Duodenal mucosa (tissue), 2 donors: ENCODE results near the gene NUDC.
A peak's percentile ranks its signal among the peaks of the same experiment; 100 is the strongest.
"Not testable (repeated sequence)": the region's sequence is repeated elsewhere in the genome, so short reads cannot be mapped to it uniquely, and the experiment has no call there.

Experiments used
- H3K27ac ChIP-seq: one replicate; pipeline ENCODE4 v1.7.0; 2013; ENCODE audit warnings: low read depth, low read length
- H3K27me3 ChIP-seq, 2 donors: one replicate each; pipeline ENCODE4 v1.7.0; 2013; ENCODE audit warnings: low read length in 2 of 2, control low read depth in 1 of 2; ENCODE audit not compliant: insufficient read depth in 2 of 2, control insufficient read depth in 1 of 2
- H3K36me3 ChIP-seq, 2 donors: one replicate each; pipeline ENCODE4 v1.7.0; 2013; ENCODE audit warnings: low read length in 2 of 2, control low read depth in 1 of 2; ENCODE audit not compliant: insufficient read depth in 2 of 2, control insufficient read depth in 1 of 2
- H3K4me1 ChIP-seq, 2 donors: one replicate each; pipeline ENCODE4 v1.7.0; 2013; ENCODE audit warnings: low read length in 2 of 2, control low read depth in 1 of 2; ENCODE audit not compliant: insufficient read depth in 2 of 2, control insufficient read depth in 1 of 2
- H3K4me3 ChIP-seq, 2 donors: one replicate each; pipeline ENCODE4 v1.7.0; 2013; ENCODE audit warnings: low read length in 2 of 2, low read depth in 1 of 2
- H3K9ac ChIP-seq, 2 donors: one replicate each; pipeline ENCODE4 v1.7.0; 2013; ENCODE audit warnings: low read length in 2 of 2, low read depth in 1 of 2
- H3K9me3 ChIP-seq, 2 donors: one replicate each; pipeline ENCODE4 v1.7.0; 2013; ENCODE audit warnings: low read length in 2 of 2, control low read depth in 1 of 2; ENCODE audit not compliant: control insufficient read depth in 1 of 2

NUDC gene

DNA sequence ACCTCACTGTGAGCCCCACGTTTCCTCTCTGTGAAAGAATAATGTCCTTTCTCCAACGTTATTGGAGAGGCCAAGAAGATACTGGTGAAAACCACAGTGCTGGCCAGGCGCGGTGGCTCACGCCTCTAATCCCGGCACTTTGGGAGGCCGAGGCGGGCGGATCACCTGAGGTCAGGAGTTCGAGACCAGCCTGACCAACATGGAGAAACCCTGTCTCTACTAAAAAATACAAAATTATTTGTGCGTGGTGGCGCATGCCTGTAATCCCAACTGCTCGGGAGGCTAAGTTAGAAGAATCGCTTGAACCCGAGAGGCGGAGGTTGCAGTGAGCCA, 27.1 kb downstream of the NUDC start:
- H3K4me1 ChIP-seq, result peaks cover 30 to 31% of the 10 kb centered on the region in 2 donors
- H3K27ac ChIP-seq, H3K27me3 ChIP-seq, H3K9me3 ChIP-seq, H3K4me3 ChIP-seq, H3K9ac ChIP-seq: not testable (repeated sequence)
- peaks cover 4 to 46% of the 10 kb centered on the region in 2 donors for H3K36me3 ChIP-seq

DNA sequence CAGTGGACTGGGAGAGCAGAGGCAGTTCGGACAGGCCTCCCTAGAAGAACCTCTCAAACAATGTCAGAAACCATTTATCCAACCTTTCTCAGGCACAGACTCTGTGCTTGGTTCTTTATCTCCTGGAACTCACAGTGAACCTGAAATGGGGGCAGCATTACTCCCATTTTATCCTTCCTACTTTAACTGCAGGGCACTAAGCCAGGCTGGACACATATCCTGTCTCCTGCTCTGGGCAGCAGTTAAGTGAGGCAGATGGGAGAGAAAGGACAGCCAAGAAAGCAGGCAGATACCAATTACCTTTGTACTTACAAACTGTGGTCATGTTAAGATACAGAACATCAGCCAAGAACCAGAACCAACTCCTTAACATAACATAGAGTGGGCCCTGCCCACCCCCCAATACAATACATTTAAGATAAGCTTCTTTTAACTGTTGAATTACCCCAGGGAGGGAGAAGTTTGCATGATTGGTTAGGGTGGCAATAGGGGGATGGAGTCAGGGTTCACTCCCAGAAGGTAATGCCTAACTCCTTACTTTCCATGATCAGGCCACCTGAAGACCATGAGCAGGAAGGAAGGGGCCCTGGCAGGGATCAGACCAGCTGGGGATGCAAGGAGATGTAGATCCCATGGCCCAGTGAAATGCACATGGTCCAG, 27.9 kb downstream of the NUDC start:
- Histone ChIP-seq H3K9ac (no peak overlapping the region), H3K9me3 (no peaks in the 10 kb centered on the region), H3K27ac (no peak overlapping the region), H3K36me3 (peaks cover 4 to 40% of the 10 kb centered on the region in 2 donors), H3K4me1 (peaks cover 30 to 31% of the 10 kb centered on the region in 2 donors), H3K4me3 (no peak overlapping the region), H3K27me3 (no peaks in the 10 kb centered on the region)

DNA sequence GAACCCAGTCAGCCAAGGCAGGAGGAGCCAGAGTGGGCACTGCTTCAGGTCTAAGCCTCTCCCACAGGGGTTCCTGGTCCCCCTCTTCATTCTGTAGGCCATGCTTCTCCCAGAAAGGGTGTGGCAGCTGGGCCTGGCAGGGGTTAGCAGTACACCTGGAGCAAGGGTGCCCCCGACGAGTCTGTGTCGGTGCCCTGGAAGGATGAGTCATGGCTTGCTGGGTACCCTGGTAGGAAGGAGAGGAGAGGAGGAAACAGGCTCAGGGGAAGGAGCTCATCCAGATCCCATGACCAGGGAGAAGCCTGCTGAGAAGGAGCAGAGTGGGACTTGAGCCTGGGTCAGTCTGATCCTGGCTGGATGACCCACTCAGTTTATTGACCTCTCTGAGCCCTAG, 28.4 kb downstream of the NUDC start:
- Histone ChIP-seq H3K9me3 (no peaks in the 10 kb centered on the region), H3K27me3 (no peaks in the 10 kb centered on the region), H3K4me3 (no peak overlapping the region), H3K9ac (no peak overlapping the region), H3K36me3 (peaks cover 4 to 37% of the 10 kb centered on the region in 2 donors), H3K4me1 (peaks cover 30% of the 10 kb centered on the region in 2 donors), H3K27ac (no peak overlapping the region)

DNA sequence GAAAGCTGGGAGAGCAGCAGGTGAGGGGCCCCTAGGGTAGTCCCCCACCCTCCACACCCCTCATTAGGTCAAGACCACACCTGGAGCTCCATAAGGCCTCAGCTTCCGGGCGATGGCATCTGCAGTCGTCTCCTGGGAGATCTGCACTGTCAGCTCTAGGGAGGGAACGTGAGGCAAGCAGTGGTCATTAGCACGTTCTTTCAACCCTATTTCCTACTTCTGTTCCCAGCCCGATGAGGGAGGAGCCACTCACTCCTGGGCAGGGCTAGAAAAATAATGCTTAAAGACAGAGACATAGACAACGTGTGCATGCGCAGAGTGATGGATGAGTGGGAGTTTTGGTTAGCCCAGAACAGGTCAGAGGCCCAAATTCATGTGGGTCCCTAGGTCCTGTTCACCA, 29.1 kb downstream of the NUDC start:
- H3K27ac ChIP-seq, result no peak overlapping the region
- peaks cover 0 to 30% of the 10 kb centered on the region in 2 donors for H3K36me3 ChIP-seq
- H3K4me1 ChIP-seq, result peaks cover 23 to 24% of the 10 kb centered on the region in 2 donors
- H3K9me3 ChIP-seq, result no peaks in the 10 kb centered on the region
- no peaks in the 10 kb centered on the region for H3K27me3 ChIP-seq
- no peak overlapping the region for H3K4me3 ChIP-seq
- H3K9ac ChIP-seq, result no peak overlapping the region

DNA sequence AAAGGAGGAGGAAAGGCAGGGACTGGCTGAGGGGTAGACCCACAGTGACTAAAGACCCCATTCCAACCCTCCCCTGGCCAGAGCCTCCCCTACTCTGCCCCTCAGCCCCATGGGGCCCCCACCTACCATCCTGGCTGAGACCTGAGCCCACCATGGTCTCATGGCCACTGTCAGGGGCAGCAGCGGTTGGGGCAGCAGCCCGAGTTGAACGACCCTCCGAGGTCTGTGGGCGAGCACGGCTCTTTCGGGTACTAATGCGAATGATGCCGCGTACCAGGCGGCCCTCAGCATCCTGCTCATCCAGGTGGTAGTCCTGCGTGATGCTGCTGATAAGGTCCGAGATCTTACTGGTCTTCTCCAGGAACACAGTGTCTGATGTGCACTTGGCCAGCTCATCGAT, 29.7 kb downstream of the NUDC start:
- peaks cover 0 to 27% of the 10 kb centered on the region in 2 donors for H3K36me3 ChIP-seq
- H3K9me3 ChIP-seq, result no peaks in the 10 kb centered on the region
- H3K4me3 ChIP-seq, result no peak overlapping the region
- no peak overlapping the region for H3K9ac ChIP-seq
- H3K4me1 ChIP-seq, result peaks cover 18% of the 10 kb centered on the region in 2 donors
- H3K27ac ChIP-seq, result no peak overlapping the region
- no peaks in the 10 kb centered on the region for H3K27me3 ChIP-seq

DNA sequence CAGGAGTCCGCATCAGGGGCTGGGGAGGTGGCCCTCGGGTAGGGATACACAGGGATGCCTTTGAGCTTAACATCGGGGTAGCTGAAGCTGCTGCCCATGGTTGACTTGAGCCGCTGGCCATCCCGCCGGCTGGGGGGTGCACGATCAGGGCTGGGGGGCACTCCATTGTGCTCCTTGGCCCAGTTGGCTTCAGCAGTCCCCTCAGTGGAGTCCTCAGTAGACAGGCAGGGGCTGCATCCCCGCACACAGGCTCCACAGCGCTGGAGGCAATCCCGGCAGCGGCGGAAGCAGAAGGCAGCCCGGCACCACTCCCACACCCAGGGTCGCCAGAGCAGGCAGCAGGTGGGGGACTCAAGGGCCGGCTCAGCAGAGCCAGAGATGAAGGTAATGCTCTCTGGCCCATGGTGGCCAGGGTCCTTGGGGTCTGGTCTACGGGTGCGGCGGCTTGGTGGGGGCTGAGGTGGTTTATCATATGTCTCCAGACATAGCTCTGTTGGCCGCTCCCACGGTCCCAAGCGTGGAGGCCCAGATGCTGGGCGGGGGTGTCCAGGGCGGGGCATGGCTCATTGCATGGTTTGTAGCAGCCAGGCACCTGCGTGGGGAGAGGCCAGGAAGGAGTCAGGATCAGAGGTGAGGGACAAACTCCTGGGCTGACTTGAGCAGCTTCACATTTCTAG, 30.4 kb downstream of the NUDC start:
- H3K4me1 ChIP-seq, result peaks cover 16% of the 10 kb centered on the region in 2 donors
- peaks cover 0 to 25% of the 10 kb centered on the region in 2 donors for H3K36me3 ChIP-seq
- no peak overlapping the region for H3K27ac ChIP-seq
- no peak overlapping the region for H3K4me3 ChIP-seq
- H3K9ac ChIP-seq, result no peak overlapping the region
- no peaks in the 10 kb centered on the region for H3K9me3 ChIP-seq
- H3K27me3 ChIP-seq, result no peaks in the 10 kb centered on the region

DNA sequence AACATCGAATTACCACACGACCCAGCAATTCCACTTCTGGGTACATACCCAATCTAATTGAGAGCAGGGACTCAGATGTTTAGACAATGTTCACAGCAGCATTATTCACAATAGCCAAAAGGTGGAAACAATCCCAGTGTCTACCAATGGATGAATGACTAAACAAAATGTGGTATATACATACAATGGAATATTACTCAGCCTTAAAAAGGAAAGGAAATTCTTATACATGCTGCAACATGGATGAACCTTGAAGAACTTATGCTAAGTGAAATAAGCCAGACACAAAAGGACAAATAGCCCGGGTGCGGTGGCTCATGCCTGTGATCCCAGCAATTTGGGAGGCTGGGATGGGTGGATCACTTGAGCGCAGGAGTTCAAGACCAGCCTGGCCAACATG, 31.8 kb downstream of the NUDC start:
- Histone ChIP-seq H3K9me3 (no peaks in the 10 kb centered on the region), H3K4me3 (no peak overlapping the region), H3K4me1 (peaks cover 16% of the 10 kb centered on the region in 2 donors), H3K36me3 (peaks cover 0 to 20% of the 10 kb centered on the region in 2 donors), H3K27ac (no peak overlapping the region), H3K9ac (no peak overlapping the region), H3K27me3 (no peaks in the 10 kb centered on the region)

DNA sequence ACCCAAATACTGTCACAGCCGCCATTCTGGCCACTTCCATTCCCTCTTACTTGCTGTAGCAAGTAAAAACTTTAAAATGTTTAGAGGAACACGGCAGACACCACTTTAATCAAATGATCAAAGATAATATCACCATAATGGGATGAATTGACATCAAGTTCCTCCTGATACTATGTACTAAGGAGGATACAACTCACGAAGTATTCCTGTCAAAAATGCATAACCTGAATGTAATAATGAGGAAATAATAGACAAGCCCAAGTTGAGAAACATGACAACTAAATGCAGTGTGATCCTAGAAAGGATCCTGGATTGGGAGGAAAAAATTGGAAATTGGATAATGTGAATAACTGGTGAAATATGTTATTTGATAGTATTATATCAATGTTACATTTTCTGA, 34.8 kb downstream of the NUDC start:
- Histone ChIP-seq H3K27ac (no peak overlapping the region), H3K36me3 (peaks cover 0 to 4% of the 10 kb centered on the region in 2 donors), H3K4me1 (peaks cover 5 to 14% of the 10 kb centered on the region in 2 donors), H3K9ac (no peak overlapping the region), H3K9me3 (no peaks in the 10 kb centered on the region), H3K27me3 (peaks cover 0 to 7% of the 10 kb centered on the region in 2 donors), H3K4me3 (no peak overlapping the region)

DNA sequence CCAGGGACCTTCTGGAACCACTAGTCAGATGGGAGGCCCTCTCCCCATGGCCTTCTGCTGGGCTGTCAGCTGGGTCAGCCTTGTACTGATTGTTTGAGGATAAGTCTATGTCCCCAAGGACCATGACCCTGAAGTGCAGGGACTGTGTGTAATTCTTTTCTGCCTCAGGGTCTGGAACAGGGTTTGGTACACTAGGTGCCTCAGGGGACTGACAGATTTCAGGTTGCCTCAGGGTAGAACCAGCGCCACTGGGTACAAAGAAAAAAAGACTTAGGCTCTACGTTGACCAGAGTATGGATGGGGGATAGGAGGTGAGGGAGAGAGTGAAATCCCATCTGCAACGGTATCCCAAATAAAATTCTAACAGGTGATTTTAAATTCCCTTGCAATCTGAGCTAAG, 35.8 kb downstream of the NUDC start:
- Histone ChIP-seq H3K4me1 (peaks cover 5 to 19% of the 10 kb centered on the region in 2 donors), H3K9me3 (no peaks in the 10 kb centered on the region), H3K27me3 (peaks cover 0 to 7% of the 10 kb centered on the region in 2 donors)

DNA sequence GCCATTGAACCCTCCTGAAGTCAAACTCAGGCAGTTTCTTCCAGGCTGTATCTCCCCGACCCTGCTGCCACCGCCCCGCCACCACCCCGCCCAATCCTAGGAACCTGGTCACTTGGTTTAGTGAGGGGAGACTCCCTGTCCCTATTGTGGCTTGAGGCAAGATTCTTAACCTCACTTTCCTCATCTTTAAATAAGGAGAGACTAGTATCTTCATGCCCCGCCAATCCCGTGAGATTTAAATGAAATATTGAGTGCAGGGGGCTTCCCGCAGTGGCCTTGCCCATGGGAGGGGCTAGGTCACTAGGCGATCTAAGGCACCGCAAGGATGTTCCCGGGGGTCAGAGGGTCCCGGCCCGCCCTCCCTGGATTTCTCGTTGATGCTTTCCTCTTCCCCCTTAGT, 37.7 kb downstream of the NUDC start:
- H3K4me3 ChIP-seq, result peak overlapping the region; percentile 89 to 91

More for the DNA sequence above, 35.8 kb downstream of the NUDC start:
- H3K36me3 ChIP-seq, result no peaks in the 10 kb centered on the region
- no peak overlapping the region for H3K27ac ChIP-seq
- no peak overlapping the region for H3K4me3 ChIP-seq
- no peak overlapping the region for H3K9ac ChIP-seq

More for the DNA sequence above, 37.7 kb downstream of the NUDC start:
- H3K9me3 ChIP-seq, result no peaks in the 10 kb centered on the region
- peak overlapping the region; percentile 81 to 94 for H3K9ac ChIP-seq
- H3K4me1 ChIP-seq, result peaks cover 5 to 19% of the 10 kb centered on the region in 2 donors
- H3K27ac ChIP-seq, result no peak overlapping the region
- peaks cover 0 to 7% of the 10 kb centered on the region in 2 donors for H3K27me3 ChIP-seq
- H3K36me3 ChIP-seq, result no peaks in the 10 kb centered on the region
